SU-DHL-6 (cell line): ENCODE data around the gene SPRR1A.

Experiments used
- H2AFZ ChIP-seq: fragments of 200-600 bp; sonication (generic); 2 replicates; pipeline ENCODE4 v1.6.1; 2014; ENCODE audit warnings: low read depth, mild to moderate bottlenecking, moderate library complexity, mixed read lengths, antibody characterized with exemption, low read length; ENCODE audit not compliant: severe bottlenecking
- H3F3A ChIP-seq: fragments of 200-600 bp; shearing (Covaris generic); 2 replicates; pipeline ENCODE4 v1.6.0; 2016; ENCODE audit warnings: antibody characterized with exemption, mild to moderate bottlenecking; ENCODE audit not compliant: insufficient read depth
- H3K27ac ChIP-seq: fragments of 200-600 bp; sonication (generic); 2 replicates; pipeline ENCODE4 v1.5.1; 2016; ENCODE audit warnings: low read depth, mild to moderate bottlenecking, low read length, moderate library complexity, mixed read lengths
- H3K27me3 ChIP-seq: fragments of 200-600 bp; sonication (generic), shearing (Covaris generic); 2 replicates; pipeline ENCODE4 v1.6.0; 2014; ENCODE audit warnings: mild to moderate bottlenecking, low read length
- H3K36me3 ChIP-seq: fragments of 200-600 bp; sonication (generic); 2 replicates; pipeline ENCODE4 v1.6.1; 2014; ENCODE audit warnings: mild to moderate bottlenecking, low read length, mixed read lengths
- H3K4me2 ChIP-seq: fragments of 300-600, 200-600 bp; shearing (Covaris generic), sonication (generic); 2 replicates; pipeline ENCODE4 v1.6.0; 2014; ENCODE audit warnings: low read length, low read depth, mild to moderate bottlenecking; ENCODE audit not compliant: poor library complexity, severe bottlenecking
- H3K4me3 ChIP-seq: fragments of 200-600 bp; sonication (generic); 2 replicates; pipeline ENCODE4 v1.5.1; 2014; ENCODE audit warnings: antibody characterized with exemption, low read length, mild to moderate bottlenecking, mixed read lengths; ENCODE audit not compliant: insufficient read depth, poor library complexity, severe bottlenecking
- H3K79me2 ChIP-seq: fragments of 200-600 bp; sonication (generic); 2 replicates; pipeline ENCODE4 v1.6.1; 2014; ENCODE audit warnings: mild to moderate bottlenecking, low read length, moderate library complexity; ENCODE audit not compliant: insufficient read depth
- H3K9ac ChIP-seq: fragments of 200-600 bp; sonication (generic); 2 replicates; pipeline ENCODE4 v1.7.0; 2014; ENCODE audit warnings: mild to moderate bottlenecking, low read length
- H3K9me2 ChIP-seq: fragments of 200-600 bp; sonication (generic); replicated peaks from 2 replicates; pipeline ENCODE4 v1.6.1; 2014; ENCODE audit warnings: low read length; ENCODE audit not compliant: insufficient read depth
- H3K9me3 ChIP-seq: fragments of 200-600 bp; sonication (generic); 2 replicates; pipeline ENCODE4 v1.6.1; 2014; ENCODE audit warnings: low read length, mixed read lengths; ENCODE audit not compliant: insufficient read depth
- H4K20me1 ChIP-seq: fragments of 200-600 bp; sonication (generic); 2 replicates; pipeline ENCODE4 v1.6.1; 2014; ENCODE audit warnings: low read depth, mild to moderate bottlenecking, antibody characterized with exemption, low read length, moderate library complexity, mixed read lengths
- CTCF ChIP-seq: fragments of 200-600 bp; sonication (generic); IDR thresholded peaks from one replicate; pipeline ENCODE4 v1.5.1; 2017; ENCODE audit warnings: antibody characterized with exemption, mild to moderate bottlenecking, low read length, moderate library complexity; ENCODE audit not compliant: insufficient read depth, poor library complexity, severe bottlenecking
- EZH2phosphoT487 ChIP-seq: fragments of 200-600 bp; sonication (generic), shearing (Covaris generic); conservative IDR thresholded peaks from 2 replicates; pipeline ENCODE4 v1.6.1; 2018; ENCODE audit warnings: mild to moderate bottlenecking, antibody characterized with exemption, low read length, moderate library complexity, mixed read lengths

The SPRR1A gene

GRCh38 chr1:153032677-153033308, 48.9 kb downstream of the SPRR1A start:
- TF ChIP-seq CTCF (no peak), EZH2phosphoT487 (no peak)
- Histone ChIP-seq H3K27ac (no peak overlapping the region), H3K9ac (no peak overlapping the region), H4K20me1 (no peaks in the 10 kb centered on the region), H3K4me3 (no peak overlapping the region), H3K9me3 (no peaks in the 10 kb centered on the region), H3F3A (no peaks in the 10 kb centered on the region), H3K27me3 (no peaks in the 10 kb centered on the region), H3K79me2 (no peaks in the 10 kb centered on the region), H3K4me2 (no peak overlapping the region), H3K9me2 (no peaks in the 10 kb centered on the region), H2AFZ (no peak overlapping the region), H3K36me3 (no peaks in the 10 kb centered on the region)

- no peaks in the 10 kb centered on the region for H3K9me2 ChIP-seq
- H3K79me2 ChIP-seq = no peaks in the 10 kb centered on the region
- H3K4me3 ChIP-seq = no peak overlapping the region
- no peak overlapping the region for H2AFZ ChIP-seq
- TF ChIP-seq CTCF (no peak), EZH2phosphoT487 (no peak)
- H3K27me3 ChIP-seq = no peaks in the 10 kb centered on the region
- H3K36me3 ChIP-seq = no peaks in the 10 kb centered on the region
- no peak overlapping the region for H3K9ac ChIP-seq
- no peaks in the 10 kb centered on the region for H4K20me1 ChIP-seq
- H3K4me2 ChIP-seq = no peak overlapping the region
- no peaks in the 10 kb centered on the region for H3K9me3 ChIP-seq
- no peaks in the 10 kb centered on the region for H3F3A ChIP-seq
- H3K27ac ChIP-seq = no peak overlapping the region
Observed at GRCh38 chr1:153035211-153035610, 51.3 kb downstream of the SPRR1A start.
